GM21390 (cell line): ENCODE measurements around the gene EXD3.
"Not testable (repeated sequence)": the region's sequence is repeated elsewhere in the genome, so short reads cannot be mapped to it uniquely, and the experiment has no call there.

Source experiments
- ATAC-seq: cut with Tn5 transposase; IDR thresholded peaks from one replicate; pipeline ENCODE4 v1.9.1; 2021; ENCODE audit not compliant: unreplicated experiment

EXD3 gene

DNA sequence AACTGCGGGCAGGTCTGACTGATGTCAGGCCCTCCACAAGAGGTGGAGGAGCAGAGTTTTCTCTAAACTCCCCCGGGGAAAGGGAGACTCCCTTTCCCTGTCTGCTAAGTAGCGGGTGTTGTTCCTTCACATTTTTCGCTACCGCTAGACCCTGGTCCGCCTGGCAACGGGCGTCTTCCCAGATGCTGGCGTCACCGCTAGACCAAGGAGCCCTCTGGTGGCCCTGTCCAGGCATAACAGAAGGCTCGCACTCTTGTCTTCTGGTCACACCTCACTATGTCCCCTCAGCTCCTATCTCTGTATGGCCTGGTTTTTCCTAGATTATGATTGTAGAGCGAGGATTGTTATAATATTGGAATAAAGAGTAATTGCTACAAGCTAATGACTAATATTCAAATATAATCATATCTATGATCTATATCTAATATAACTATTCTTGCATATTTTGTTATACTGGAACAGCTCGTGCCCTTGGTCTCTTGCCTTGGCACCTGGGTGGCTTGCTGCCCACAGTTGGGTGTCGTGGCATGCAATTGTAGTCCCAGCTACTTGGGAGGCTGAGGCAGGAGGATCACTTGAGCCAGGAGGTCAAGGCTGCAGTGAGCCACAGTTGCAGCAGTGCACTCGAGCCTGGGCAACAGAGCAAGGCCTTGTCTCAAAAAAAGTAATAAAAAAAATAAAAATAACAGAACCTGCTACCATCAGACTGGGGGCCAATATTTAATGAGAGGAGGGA is 160.6 kb downstream of the EXD3 start:
- ATAC-seq, result not testable (repeated sequence)
